Sigmoid colon (tissue), 7 donors: ENCODE data around the gene CNTFR. TPM values are rescaled to one million over a fixed set of nuclear protein-coding genes. Genes with fewer than 3 reads are reported as not detected.

Source experiments
- DNase-seq: peaks from one replicate; pipeline ENCODE4 v3.0.0-alpha.2; 2019
- H3K27ac ChIP-seq, 4 donors: fragments of 200-600 bp; sonication (generic); one replicate each; pipeline ENCODE4 v1.5.1; 2016 to 2019; ENCODE audit warnings: mild to moderate bottlenecking in 1 of 4
- H3K27me3 ChIP-seq, 3 donors: fragments of 200-600 bp; sonication (generic); one replicate each; pipeline ENCODE4 v1.5.1; 2019; ENCODE audit warnings: mild to moderate bottlenecking in 1 of 3
- H3K36me3 ChIP-seq, 4 donors: fragments of 200-600 bp; sonication (generic); one replicate each; pipeline ENCODE4 v1.5.1; 2016 to 2019
- H3K4me1 ChIP-seq, 4 donors: fragments of 200-600 bp; sonication (generic); one replicate each; pipeline ENCODE4 v1.5.1; 2017 to 2019
- H3K4me3 ChIP-seq, 4 donors: fragments of 200-600 bp; sonication (generic); one replicate each; pipeline ENCODE4 v1.5.1; 2017 to 2019; ENCODE audit warnings: mild to moderate bottlenecking in 2 of 4, moderate library complexity in 1 of 4
- H3K9me3 ChIP-seq, 4 donors: fragments of 200-600 bp in 3 of 4; sonication (generic) in 3 of 4; one replicate each; pipeline versions ENCODE4 v1.5.1 to v1.6.1; 2013 to 2019
- EP300 ChIP-seq, 4 donors: sonication (generic); formaldehyde crosslinking; IDR thresholded peaks; one replicate each; pipeline ENCODE4 v1.6.1; 2017; ENCODE audit warnings: antibody characterized with exemption in 4 of 4
- POLR2A ChIP-seq, 2 donors: fragments of 450-650 bp; IDR thresholded peaks; one replicate each; pipeline ENCODE4 v1.6.1; 2016; ENCODE audit warnings: antibody characterized with exemption in 2 of 2, mild to moderate bottlenecking in 2 of 2, moderate library complexity in 2 of 2
- POLR2AphosphoS5 ChIP-seq, 4 donors: sonication (generic); formaldehyde crosslinking; IDR thresholded peaks; one replicate each; pipeline ENCODE4 v1.6.1; 2017; ENCODE audit warnings: antibody characterized with exemption in 4 of 4
- WGBS, 2 donors: extraction: QIAGEN DNeasy Blood & Tissue Kit; methylation state at CpG; one replicate each; pipeline ENCODE4 v1.1.7; 2013; 5-methylcytosine and 5-hydroxymethylcytosine counted together
- intact Hi-C: fragments of 100-400 bp; cut with DNase I; formaldehyde crosslinking; loops from one replicate; pipeline ENCODE4 v1.15.1; 2023
- polyA plus RNA-seq, 3 donors: library from polyadenylated mRNA; stranded (reverse); fragments of 200-250 nt; gene quantifications; one replicate each; pipeline ENCODE4 v1.2.3, GENCODE V29; 2013
- total RNA-seq, 4 donors: library from RNA; depleted of rRNA; stranded (reverse); fragments of >200 nt; gene quantifications; one replicate each; pipeline ENCODE4 v1.1.0, GENCODE V29; 2016
- TF ChIP-seq, protein P1 (sequence below), 4 experiments: fragments of 450-650 bp in 3 of 4; fragments of 200-600 bp in 1 of 4; IDR thresholded peaks; one replicate each; pipeline ENCODE4 v1.5.1; 2016 to 2019; ENCODE audit warnings: antibody characterized with exemption in 4 of 4, mild to moderate bottlenecking in 3 of 4, moderate library complexity in 2 of 4
- donor health status: healthy with polysubstance abuse.
- donor health status: Bipolar disorder and iron deficiency.
- donor health status: healthy.

The CNTFR gene
- total and polyA plus RNA-seq, 7 donors = 1.6 to 12.9 (median 4.6) TPM

DNA sequence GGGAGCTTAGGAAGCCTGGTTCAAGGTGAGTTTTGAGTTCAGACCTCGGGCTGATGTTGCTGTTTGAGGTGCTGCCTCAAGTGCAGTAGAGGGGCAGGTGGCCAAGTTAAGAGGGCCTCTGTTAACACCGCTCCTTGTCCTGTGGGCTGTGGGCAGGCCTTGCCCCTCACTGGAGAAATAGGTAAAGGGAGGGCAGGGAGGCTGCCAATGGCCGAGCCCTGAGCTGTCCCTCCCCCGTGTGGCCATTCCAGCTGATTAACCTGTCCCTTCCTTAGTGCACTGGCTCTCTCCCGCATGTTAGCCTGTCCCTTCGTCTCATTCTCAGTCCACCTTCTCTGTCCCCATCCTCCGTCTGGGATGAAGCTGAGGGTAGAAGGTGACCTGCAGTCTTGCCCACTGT is 21.4 kb downstream of the CNTFR start:
- no peaks in the 10 kb centered on the region for H3K36me3 ChIP-seq
- H3K9me3 ChIP-seq = no peaks in the 10 kb centered on the region
- H3K27ac ChIP-seq = no peak overlapping the region
- WGBS, 2 donors = 86 to 87% methylated on average over 7 of the region's 7 CpGs
- DNase-seq = no peak
- no peak for TF ChIP-seq POLR2A (IDR thresholded peaks at IDR 0.05)
- TF ChIP-seq EP300 (IDR thresholded peaks at IDR 0.05) = no peak
- no peak for TF ChIP-seq POLR2AphosphoS5 (IDR thresholded peaks at IDR 0.05)
- TF ChIP-seq, protein P1, sequence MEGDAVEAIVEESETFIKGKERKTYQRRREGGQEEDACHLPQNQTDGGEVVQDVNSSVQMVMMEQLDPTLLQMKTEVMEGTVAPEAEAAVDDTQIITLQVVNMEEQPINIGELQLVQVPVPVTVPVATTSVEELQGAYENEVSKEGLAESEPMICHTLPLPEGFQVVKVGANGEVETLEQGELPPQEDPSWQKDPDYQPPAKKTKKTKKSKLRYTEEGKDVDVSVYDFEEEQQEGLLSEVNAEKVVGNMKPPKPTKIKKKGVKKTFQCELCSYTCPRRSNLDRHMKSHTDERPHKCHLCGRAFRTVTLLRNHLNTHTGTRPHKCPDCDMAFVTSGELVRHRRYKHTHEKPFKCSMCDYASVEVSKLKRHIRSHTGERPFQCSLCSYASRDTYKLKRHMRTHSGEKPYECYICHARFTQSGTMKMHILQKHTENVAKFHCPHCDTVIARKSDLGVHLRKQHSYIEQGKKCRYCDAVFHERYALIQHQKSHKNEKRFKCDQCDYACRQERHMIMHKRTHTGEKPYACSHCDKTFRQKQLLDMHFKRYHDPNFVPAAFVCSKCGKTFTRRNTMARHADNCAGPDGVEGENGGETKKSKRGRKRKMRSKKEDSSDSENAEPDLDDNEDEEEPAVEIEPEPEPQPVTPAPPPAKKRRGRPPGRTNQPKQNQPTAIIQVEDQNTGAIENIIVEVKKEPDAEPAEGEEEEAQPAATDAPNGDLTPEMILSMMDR (IDR thresholded peaks at IDR 0.05) = no peak
- no peak overlapping the region for H3K4me3 ChIP-seq
- H3K27me3 ChIP-seq = peaks cover 0 to 4% (median 0%) of the 10 kb centered on the region in 3 donors
- peaks cover 0 to 17% (median 9%) of the 10 kb centered on the region in 4 donors for H3K4me1 ChIP-seq
- intact Hi-C loops = no loop called here

DNA sequence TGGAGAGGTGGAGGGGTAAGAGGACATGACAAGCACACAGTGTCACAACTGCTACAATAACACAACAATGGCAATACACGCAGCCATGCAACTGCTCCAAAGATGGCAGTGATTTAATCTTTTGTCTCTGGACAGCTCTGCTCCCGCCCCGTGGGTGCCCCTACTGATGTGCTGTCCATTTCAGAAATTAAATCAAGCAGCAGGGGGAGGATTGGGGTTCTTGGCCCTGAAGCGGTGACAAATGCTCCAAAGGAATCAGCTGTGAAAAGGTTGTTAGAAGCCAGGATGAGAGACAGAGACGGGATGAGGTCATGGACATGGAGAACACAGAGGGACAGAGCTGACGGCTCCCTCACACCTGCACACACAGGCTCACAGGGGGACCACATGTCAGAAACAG is 22.6 kb downstream of the CNTFR start:
- H3K36me3 ChIP-seq = no peaks in the 10 kb centered on the region
- H3K27ac ChIP-seq = no peak overlapping the region
- H3K9me3 ChIP-seq = peaks cover 0 to 2% (median 0%) of the 10 kb centered on the region in 4 donors
- H3K27me3 ChIP-seq = peaks cover 0 to 4% (median 0%) of the 10 kb centered on the region in 3 donors
- 86 to 90% methylated on average over 6 of the region's 6 CpGs for WGBS, 2 donors
- peaks cover 0 to 17% (median 9%) of the 10 kb centered on the region in 4 donors for H3K4me1 ChIP-seq
- DNase-seq = no peak
- TF ChIP-seq POLR2AphosphoS5 (IDR thresholded peaks at IDR 0.05) (no peak), POLR2A (IDR thresholded peaks at IDR 0.05) (no peak), EP300 (IDR thresholded peaks at IDR 0.05) (no peak)
- TF ChIP-seq, protein P1 (IDR thresholded peaks at IDR 0.05) = no peak
- intact Hi-C loops = no loop called here
- H3K4me3 ChIP-seq = no peak overlapping the region

DNA sequence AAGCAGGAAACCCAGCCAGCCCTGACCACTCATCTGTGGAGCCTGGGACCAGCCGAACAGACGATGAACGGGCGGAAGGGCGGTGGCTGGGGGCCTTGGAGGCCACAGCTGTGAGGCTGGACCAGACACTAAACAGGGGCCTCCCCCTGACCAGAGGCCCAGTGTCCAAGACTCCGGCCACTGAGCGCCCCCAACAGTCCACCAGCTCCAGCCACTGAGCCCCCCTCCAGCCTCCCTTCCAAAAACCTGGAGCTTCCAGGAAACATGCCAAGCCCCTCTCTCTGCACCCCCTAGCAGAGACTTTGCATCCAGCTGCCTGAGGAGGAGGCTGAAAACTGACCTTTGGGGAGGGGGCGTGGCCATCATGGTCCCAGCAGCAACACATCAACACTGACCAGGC is 23.2 kb downstream of the CNTFR start:
- Histone ChIP-seq H3K4me3 (no peak overlapping the region), H3K27ac (no peak overlapping the region), H3K27me3 (peaks cover 0 to 4% (median 0%) of the 10 kb centered on the region in 3 donors), H3K4me1 (peaks cover 0 to 17% (median 9%) of the 10 kb centered on the region in 4 donors), H3K9me3 (peaks cover 0 to 3% (median 0%) of the 10 kb centered on the region in 4 donors), H3K36me3 (no peaks in the 10 kb centered on the region)
- intact Hi-C loops = no loop called here
- WGBS, 2 donors = 71 to 88% methylated on average over 8 of the region's 8 CpGs
- no peak for TF ChIP-seq POLR2A (IDR thresholded peaks at IDR 0.05)
- no peak for TF ChIP-seq POLR2AphosphoS5 (IDR thresholded peaks at IDR 0.05)
- TF ChIP-seq EP300 (IDR thresholded peaks at IDR 0.05) = no peak
- TF ChIP-seq, protein P1 (IDR thresholded peaks at IDR 0.05) = no peak
- no peak for DNase-seq

DNA sequence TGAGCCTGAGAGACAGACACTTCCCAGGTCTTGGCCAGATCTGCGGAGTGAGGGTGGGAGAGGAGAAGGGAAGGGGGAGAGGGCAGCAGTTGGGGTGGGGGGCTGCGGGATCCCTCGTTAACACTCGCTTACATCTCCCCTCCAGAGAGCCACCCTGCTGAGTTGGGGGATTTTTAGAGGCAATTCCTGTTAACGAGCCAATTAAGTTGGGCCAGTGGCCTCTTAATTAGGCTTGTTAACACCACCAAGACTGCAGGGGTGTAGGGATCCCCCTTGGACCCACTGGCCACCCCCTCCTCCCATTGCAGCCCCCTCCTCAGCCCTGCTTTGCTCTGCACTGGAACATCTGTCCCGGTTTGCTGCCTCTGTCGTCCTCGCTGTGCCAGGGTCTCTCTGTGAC is 23.7 kb downstream of the CNTFR start:
- intact Hi-C loops = no loop called here
- Histone ChIP-seq H3K9me3 (peaks cover 0 to 3% (median 0%) of the 10 kb centered on the region in 4 donors), H3K4me3 (no peak overlapping the region), H3K36me3 (no peaks in the 10 kb centered on the region), H3K27me3 (peaks cover 0 to 7% (median 0%) of the 10 kb centered on the region in 3 donors), H3K4me1 (peaks cover 0 to 15% (median 7%) of the 10 kb centered on the region in 4 donors), H3K27ac (no peak overlapping the region)
- whole genome bisulfite sequencing, 2 donors = 71 to 82% methylated on average over 8 of the region's 8 CpGs
- no peak for DNase-seq
- TF ChIP-seq POLR2AphosphoS5 (IDR thresholded peaks at IDR 0.05) (no peak), EP300 (IDR thresholded peaks at IDR 0.05) (no peak), POLR2A (IDR thresholded peaks at IDR 0.05) (no peak)
- TF ChIP-seq, protein P1 (IDR thresholded peaks at IDR 0.05) = no peak

DNA sequence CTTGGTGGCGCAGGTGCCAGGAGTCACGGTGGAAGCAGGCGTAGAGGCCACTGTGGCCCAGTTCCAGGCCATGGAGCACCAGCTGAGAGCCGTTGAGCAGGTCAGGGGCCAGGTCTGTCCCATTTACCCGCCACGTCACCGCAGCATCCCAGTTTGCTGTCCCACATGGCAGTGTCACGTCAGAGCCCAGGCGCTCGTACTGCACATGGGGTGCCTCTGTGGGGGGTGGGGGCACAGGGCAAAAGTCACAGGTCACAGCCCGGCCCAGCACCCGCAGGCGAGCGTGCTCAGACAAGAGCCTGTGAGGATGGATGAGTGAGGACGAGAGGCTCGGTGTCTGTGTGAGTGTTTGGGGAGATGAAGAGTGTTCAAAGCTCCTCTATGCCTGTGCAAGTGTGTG is 24.9 kb downstream of the CNTFR start:
- H3K4me1 ChIP-seq = peaks cover 0 to 14% (median 3%) of the 10 kb centered on the region in 4 donors
- no peak for DNase-seq
- peaks cover 0 to 18% (median 3%) of the 10 kb centered on the region in 3 donors for H3K27me3 ChIP-seq
- peaks cover 0 to 3% (median 0%) of the 10 kb centered on the region in 4 donors for H3K9me3 ChIP-seq
- WGBS, 2 donors = 91 to 93% methylated on average over 16 of the region's 16 CpGs
- TF ChIP-seq EP300 (IDR thresholded peaks at IDR 0.05) = no peak
- no peak for TF ChIP-seq POLR2AphosphoS5 (IDR thresholded peaks at IDR 0.05)
- no peak for TF ChIP-seq POLR2A (IDR thresholded peaks at IDR 0.05)
- TF ChIP-seq, protein P1 (IDR thresholded peaks at IDR 0.05) = no peak
- no peak overlapping the region for H3K4me3 ChIP-seq
- intact Hi-C loops = no loop called here
- no peaks in the 10 kb centered on the region for H3K36me3 ChIP-seq
- no peak overlapping the region for H3K27ac ChIP-seq
